Measurements from ENCODE around the gene VGF. TPM values are rescaled to one million over a fixed set of nuclear protein-coding genes. Genes with fewer than 3 reads are reported as not detected.

Gene VGF
- total RNA-seq, 1 experiment from 2014 or later: 0.69 TPM

DNA sequence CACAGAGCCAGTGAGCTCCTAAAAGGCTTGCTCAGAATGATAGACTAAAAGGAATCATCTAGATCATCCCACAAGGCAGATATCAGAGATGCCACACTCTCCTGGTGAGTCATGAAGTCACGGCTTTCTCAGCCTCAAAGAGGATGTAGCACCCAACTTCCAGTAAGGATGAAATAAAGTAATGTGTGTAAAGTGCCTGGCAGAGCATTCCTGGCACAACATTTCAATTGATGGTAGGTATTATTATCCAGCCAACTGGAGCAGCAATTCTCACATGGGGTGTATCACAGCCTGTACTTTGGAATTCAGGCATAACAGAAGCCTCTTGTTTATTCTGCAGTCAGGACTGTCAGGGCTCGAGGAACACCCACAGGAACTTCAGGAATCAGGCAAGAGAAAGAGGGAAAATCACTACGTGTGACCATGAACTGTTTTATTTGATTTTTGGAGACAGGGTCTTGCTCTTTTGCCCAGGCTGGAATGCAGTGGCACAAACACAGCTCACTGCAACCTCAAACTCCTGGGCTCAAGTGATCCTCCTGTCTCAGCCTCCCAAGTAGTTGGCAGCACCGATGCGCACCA is 20.0 kb upstream of the VGF start:
- peak; percentile 74 for DNase-seq (ENCODE audit: low read depth)

DNA sequence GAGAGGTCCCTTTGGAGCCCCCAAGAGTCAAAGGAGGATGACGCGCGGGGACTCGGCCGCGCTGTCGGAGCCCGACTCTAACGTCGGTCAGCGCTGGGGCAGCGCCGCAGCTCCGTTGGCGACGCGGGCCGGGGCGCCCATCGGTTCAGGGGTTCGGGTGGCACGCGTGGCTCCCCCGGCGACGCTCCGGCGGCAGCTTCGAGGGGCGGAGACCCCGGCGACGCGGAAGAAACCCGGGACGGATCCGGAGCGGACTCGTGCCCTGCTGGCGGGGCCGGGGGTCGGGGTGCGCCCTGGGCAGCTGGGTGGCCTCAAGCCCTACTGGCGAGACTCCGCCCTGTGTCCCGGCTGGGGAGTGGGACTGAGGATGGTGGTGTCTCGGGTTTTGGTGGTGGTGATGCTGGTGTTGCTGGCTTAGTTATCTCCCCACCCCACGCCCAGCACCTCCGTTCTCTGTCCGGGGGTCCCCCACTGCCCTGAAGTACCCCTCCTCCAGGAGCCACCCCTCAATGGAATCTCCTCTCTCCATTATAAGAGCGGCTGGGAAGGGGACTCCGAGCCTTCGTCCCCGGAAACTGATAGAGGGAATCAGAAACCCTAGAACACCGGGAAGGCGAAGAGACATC is 14.9 kb upstream of the VGF start, which contains the start of gene NAT16:
NAT16 (minus strand) TSS at position 164 of the 626 bp plus-strand sequence. CDS start 5,486 bp downstream, outside the sequence.
- no peak for DNase-seq (ENCODE audit: low read depth)

- no peak for DNase-seq (ENCODE audit: low read depth)
These were observed 14.3 kb upstream of the VGF start for GRCh38 chr7:101179713-101180112.

- no peak for DNase-seq (ENCODE audit: low read depth)
These were observed 13.7 kb upstream of the VGF start for GRCh38 chr7:101179117-101179516.

DNA sequence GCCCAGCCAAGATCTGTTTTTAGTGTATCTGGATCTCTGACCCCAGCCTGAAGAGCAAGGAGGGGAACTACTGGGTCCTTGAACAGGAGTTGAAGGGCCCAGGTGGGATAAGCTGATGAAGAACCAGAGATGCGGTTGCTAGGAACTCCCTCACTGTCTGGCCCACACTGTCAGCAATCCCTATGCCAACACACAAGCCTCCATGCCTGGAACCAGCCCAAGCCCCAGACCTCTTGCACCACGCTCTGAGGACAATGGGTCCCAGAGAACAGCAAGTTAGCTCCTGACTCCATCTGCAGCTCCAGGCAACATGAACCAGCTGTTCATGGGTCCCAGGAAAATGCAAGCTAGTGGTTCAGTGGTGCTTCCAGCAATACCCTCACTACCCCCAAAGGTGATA is 12.3 kb upstream of the VGF start:
- DNase-seq (ENCODE audit: low read depth): no peak

DNA sequence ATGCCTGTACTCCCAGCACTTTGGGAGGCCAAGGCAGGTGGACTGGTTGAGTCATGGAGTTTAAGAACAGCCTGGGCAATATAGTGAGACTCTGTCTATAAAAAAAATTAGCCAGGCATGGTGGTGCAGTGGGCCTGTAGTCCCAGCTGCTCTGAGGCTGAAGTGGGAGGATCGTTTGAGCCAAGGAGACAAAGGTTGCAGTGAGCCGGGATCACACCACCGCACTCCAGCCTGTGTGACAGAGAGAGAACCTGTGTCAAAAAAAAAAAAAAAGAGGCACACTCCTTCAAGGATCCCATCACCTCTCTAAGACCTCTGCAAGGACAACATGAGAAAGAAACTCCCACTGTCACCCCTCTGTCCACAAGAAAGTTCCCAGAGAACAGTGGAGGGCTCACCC is 10.3 kb upstream of the VGF start:
- no peak for DNase-seq (ENCODE audit: low read depth)

DNA sequence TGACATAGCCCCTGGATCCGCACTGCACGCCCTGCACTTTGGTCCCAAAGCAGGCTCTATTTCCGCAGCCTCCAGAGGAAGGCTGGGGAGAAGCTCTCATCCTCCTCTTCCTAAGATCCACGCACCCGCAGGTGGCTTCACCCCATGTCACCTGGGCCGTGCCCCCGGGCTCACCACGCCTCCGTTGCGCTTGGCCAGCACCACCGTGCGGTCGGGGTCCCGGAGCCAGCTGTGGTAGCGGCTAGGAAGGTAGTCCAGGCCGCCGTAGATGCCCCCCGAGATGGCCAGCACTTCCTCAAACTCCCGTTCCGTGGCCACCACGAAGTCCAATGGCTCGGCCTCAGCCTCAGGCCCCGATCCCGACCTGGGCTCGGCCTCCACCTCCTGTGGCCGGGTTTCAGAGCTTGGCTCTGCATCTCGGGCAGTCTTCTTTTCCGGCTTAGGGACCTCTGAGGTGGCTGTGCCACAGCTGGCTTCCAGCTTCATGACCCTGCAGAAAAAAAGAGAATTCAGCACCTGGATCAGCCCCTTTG is 9.0 kb upstream of the VGF start:
- DNase-seq (ENCODE audit: low read depth): no peak

- DNase-seq (ENCODE audit: low read depth): peak; percentile 64
These were observed 8.4 kb upstream of the VGF start for GRCh38 chr7:101173752-101174244.

GRCh38 chr7:101172854-101173751 is 7.7 kb upstream of the VGF start:
- peak; percentile 81 for DNase-seq (ENCODE audit: low read depth)

DNA sequence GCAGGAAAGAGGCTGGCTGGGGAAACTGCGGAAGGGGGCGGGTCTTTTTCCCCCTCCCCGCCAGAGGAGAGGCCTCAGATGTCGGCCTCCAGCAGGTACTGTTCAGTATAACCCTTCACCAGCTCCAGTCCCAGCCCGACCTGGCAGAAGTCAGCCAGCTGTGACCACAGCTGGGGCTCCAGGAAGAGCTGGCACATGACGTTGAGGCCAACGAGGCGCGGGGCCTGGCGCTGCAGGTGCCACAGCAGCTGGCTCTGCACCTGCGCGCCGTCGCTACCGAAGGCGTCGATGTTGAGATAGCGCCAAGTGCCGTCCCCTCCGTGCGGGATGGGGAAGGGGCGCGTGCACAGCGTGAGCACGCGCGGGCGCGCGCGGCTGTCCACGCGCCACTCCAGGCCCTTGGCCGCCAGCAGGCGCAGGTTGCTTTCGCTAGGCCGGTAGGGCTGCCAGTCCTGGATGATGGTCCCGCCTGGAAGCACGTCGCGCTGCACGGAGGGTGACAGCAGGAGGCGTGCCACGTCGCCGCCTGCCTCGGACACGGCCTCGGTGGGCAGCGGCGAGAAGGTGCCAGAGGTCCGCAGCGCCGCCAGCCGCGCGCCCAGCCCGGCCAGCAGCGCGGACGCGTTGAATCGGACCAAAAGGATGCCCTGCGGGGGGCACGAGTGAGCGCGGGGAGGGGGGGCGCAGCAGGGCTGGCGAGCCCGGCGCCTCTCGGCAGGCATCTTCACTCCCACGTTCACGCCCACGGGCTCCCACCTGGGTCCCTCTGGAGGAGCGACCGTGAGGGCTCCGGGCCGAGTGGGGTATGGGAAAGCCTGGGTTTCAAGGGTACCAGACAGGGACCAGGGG is 6.9 kb upstream of the VGF start:
- no peak for DNase-seq (ENCODE audit: low read depth)

- DNase-seq (ENCODE audit: low read depth): no peak
These were observed 6.1 kb upstream of the VGF start for GRCh38 chr7:101171442-101171837.

DNA sequence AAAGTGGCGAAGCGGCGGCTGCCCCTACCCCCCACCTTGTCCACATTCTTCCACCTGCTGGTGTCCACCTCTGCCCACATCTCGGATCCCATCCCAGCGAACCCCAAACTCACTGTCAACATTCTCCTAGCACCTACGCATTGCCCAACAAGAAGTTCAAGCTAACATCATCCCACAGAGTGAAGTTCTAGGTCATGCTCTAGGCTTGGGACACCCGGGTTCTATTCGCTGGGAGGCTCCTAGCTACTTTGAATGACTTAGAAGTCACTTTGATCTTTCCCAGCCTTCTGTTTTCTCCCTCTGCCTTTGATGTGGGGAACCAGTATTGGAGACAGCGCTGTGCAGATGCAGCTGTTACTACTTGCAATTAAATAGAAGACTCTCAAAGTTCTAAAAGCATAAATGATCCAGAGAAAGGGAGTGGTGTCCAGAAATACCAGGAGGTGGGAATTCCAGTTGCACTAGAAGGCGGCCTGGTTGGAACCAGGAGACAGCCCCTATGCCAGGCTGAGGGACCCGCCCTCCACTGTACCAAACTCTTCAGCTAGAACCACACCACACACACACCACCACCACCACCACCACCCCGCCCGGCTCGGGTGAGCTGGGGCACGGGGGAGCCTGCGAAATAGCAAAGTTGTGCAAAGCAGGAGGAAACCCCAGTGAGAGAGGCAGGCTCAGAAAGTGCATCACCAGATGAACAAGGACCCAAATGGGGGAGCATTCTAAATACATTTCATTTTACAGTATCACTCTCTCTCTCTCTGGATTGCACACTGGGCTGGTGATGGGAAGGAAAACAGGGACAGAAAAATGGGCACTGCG is 5.5 kb upstream of the VGF start:
- DNase-seq (ENCODE audit: low read depth): peak; percentile 54

- peak; percentile 54 for DNase-seq (ENCODE audit: low read depth)
These were observed 4.6 kb upstream of the VGF start for GRCh38 chr7:101169838-101170551.

DNA sequence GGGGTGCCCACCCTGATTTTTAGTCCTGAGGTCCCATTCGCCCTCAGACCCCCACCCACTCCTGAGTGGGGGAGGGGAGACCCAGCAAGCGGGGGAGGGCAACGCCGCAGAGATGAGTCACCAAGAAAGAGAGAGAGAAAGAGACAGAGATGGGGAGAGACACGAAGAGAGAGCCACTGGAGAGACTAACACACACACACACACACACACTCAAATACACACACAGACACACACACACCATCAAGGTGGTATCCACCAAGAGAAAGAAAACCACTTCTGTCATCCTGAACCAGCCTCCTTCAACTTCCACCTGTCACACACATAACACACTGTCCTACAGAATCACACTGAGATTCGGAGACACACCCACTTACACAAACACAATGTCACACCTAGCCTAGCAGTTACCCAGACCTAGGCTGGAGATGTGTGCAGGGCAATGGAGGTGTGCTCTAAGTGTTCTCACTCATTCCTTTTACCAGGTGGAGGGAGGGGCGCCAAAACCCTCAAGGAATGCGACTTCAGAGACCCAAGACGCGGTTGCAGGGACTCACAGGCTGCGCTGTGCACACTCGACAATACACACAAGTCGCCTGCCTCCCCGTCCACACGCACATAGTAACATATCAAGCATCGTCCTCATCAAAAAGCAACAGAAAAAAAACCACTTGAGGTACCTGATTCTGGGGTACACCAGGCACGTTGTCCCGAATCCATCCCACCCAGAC is 3.9 kb upstream of the VGF start:
- no peak for DNase-seq (ENCODE audit: low read depth)

GRCh38 chr7:101168412-101169049 is 3.2 kb upstream of the VGF start:
- no peak for DNase-seq (ENCODE audit: low read depth)

DNA sequence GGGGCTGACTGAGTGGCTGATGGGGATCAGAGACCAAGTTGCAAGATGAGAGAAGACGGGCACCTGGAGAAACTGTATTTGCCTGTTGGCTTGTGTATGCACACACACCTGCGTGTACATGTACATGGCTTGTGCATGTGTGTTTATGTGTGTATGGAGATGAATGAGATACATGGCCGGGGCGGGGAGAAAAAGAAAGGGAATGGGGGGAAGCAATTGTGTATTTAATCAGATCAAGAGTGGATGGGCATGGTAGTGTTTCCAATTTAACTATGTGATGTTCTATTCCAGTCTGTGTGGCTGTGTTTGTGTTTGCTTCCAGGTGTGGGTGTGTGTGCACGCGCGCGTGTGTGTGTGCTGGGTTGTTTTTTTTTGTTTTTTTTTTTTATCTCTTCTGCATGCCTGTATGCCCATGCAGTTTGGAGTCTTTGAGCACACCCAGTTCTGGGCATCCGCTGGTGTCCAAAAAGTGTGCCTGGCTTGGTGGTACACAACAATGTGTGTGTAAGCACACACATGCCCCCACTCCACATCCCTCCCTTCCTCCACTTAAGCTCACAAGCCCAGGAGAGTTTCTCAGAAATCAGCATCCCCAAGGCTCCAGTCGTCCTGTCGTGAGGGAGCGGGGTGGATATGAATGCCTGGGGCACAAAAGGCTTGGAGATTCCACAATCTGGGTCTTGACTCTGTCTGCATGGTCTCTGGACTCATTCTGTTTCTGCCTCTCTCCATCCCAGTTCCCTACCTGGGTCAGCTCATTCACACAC is 2.5 kb upstream of the VGF start:
- DNase-seq (ENCODE audit: low read depth): no peak

GRCh38 chr7:101166909-101167644 is 1.7 kb upstream of the VGF start:
- DNase-seq (ENCODE audit: low read depth): peak; percentile 47
